ENCODE measurements around the gene KIDINS220.
A peak's percentile ranks its signal among the peaks of the same experiment; 100 is the strongest.

The KIDINS220 gene

DNA sequence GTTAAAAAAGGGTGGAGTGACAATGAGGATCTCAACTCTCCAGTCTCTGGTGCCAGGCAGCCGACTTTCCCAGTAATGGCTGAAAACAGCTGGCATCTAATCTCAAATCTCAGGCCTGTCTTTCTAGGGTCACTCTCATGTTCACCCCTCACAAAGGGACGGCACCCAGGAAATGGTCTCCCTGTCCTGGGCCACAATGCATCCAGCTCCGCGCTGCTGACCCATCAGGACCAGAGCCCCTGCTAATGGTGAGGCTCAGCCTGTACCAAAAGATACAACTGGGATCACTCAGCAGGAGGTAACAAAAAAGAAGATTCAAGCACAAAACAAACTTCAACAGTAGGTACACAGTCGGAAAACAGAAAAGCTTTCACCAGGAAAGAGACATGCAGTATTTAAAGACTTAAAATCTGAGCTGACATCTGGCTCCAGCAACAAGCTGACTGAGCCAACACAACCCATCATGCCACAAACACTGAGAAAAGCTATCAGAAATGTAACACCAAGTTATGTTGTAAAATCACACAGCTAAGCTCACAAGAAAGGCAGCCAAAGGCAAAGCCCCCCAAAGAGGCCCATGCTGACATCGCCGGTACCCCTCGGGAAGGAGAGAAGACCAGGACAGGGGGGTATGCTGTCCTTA, 13.6 kb upstream of the KIDINS220 start:
- DNase-seq, result no peak

DNA sequence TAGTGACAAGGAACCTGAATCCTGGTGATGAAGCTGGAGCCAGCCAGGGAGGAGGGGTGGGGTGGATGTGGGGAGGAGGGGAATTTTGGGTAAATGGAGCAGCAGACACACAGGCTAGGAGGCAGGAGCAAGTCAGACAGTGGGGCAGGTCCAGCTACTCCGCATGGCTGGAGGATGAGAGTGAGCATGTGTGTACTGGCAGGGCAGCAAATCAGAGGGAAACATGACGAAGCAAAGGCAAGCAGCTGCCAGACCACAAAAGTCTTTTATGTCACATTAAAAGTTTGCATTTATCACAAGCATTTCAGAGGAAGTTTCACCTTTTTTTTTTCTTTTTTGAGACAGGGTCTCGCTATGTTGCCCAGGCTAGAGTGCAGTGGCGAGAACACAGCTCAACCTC, 11.9 kb upstream of the KIDINS220 start:
- peak; percentile 76 for DNase-seq

DNA sequence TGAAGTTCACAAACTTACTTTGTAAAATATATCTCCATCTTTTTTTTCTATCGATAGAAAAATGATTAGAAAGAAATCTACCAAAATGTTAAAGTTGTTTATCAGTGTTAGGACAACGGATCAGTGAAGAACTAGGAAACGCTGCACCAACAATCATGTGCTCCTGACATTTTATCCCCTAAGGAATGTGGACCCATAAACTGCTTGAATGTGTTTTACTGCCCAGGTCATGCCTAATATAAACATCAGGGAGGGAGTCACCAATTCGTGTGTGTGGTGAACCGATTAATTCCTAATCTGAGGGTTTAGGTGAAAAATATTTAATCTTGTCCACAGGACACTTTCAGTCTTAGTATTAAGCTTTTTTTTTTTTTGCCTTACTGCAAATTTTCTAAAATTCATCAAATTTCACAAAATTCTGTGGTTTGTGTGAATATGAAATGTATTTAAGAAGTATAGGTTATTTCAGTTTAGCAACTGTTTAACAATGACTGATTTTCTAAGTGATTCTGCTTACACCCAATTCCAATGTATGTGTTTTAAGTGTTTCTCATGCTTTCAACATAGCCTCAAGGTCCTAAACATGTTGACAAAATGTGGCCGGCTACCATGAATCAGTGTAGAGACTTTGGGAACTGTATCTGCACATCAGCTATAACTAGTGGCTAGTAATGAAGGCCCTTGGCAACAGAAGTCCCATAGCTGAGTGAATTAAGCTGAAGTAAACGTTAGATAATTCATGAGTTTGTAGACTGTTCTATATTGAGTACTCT, 11.1 kb upstream of the KIDINS220 start:
- DNase-seq, result no peak

DNA sequence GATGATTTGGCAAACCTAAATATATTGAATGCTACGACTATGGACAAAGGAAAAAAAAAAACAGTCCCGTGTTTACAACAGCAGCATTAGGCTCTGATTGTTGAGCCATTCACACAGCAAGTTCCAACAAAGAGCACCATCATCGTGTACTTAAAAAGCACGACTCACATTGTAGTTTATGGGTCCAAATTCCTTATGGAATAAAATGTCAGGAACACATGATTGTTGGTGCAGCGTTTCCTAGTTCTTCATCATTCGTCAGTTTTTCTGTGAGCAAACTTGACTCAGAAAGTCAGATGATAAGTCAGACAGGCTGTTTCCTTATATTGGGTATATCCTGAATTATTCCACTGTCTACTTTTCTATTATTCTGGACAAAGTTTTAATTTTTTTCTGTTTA, 10.0 kb upstream of the KIDINS220 start:
- peak; percentile 40 for DNase-seq

DNA sequence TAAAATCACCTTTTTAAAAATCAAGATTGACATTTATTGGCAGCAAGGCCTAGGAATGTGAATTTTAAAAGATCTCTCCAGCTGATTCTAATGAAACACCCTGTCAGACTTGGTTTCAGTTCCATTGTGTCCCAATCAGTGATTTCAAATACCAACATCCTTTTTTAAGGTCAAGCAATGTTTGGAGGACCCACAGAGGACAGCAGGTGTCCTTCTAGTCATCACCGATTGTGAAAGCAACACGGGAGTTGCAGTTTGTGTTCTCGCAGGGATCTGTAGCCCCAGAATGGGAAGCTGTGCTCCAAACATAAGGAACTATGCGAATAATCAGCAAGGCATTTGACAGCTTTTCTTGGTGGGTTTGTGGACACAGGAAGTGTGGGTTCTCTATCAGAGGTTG, 4.5 kb upstream of the KIDINS220 start:
- DNase-seq, result no peak

DNA sequence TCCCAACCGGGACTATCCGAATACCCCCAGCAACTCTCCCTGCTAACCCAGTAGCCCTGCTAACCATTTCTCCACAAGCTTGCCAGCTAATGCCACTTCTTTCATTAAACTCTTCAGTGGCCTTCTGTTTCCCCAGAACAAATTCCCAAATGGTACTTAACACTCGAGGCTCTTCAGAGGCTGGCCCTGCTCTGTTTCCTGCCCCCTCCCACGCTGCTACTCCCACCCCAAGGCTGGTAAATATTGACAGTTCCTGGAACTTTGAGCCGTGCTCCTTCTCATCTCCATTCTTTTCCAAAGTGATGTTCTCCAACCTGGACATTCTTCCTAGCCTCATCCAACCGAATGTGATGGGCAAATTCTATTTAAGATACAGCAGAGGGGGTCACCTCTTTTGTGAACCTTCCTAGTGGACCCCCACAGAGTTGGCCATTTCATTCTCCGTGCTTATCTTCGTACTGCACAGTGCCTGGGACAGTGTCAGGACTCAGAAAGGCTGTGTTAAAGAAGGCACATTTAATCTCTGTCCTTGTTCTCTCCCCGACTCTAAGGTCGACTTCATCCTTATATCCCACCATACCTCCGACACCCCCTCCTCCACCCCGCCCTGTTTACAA, 3.2 kb upstream of the KIDINS220 start:
- DNase-seq, result no peak

DNA sequence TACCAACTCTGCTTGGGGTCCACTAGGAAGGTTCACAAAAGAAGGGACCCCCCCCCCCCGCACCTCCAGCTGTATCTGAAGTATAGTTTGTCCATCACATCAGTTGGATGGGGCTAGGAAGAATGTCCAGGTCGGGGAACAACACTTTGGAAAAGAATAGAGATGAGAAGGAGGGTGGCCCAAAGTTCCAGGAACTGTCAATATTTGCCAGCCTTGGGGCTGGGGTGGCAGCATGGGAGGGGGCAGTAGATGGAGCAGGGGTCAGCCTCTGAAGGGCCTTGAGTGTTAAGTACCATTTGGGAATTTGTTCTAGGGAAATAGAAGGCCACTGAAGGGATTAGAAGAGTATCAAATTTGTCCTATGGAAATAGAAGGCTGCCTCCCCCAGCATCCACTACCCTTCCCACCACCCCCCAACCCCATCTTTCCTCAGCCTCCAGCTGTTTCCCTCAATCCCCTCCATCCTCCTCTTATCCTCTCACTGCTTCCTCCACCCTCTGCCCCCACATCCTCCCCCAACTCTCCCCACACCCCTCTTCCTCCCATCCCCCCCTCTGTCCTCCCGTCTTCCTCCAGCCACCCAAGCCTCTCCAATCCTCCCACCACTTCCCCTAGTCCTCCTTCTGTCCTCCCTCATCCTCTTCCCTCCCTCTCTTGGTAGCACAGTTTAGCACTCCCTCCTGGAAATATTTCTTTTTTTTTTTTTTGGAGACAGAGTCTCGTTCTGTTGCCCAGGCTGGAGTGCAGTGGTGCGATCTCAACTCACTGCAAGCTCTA, 2.0 kb upstream of the KIDINS220 start:
- no peak for DNase-seq

DNA sequence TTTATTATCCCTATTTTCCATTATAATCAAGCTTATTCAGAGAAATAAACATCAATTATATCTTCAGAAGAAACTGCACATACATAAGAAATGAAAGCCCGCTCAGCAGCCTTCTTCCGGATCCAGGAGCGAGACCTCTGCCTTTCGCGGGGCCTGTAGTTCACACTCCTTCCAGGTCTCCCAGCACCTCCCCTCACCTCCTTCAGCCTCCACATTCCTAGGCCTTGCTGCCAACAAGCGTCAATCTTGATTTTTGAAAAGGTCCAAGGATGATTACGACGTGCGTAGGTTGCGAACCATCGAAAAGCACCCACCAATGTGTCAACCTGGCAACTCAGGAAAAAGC, 355 bp upstream of the KIDINS220 start:
- DNase-seq, result no peak

DNA sequence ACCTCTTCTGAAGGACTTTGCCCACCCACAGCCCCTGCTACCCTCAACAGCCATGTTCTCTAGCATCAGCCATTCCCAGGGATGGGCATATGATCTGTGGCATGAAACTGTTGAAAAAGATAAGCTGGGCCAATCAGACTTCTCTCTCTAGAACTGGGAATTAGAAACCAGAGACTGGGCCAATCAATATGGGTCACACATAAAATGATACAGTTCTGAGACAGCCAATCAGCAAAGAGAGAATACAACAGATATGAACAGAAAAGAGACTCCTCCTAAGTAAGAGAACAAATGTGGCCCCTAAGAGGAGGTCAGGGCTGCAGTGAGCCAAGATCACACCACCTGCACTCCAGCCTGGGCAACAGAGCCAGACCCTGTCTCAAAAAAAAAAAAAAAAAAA, 2.1 kb downstream of the KIDINS220 start:
- DNase-seq, result no peak

DNA sequence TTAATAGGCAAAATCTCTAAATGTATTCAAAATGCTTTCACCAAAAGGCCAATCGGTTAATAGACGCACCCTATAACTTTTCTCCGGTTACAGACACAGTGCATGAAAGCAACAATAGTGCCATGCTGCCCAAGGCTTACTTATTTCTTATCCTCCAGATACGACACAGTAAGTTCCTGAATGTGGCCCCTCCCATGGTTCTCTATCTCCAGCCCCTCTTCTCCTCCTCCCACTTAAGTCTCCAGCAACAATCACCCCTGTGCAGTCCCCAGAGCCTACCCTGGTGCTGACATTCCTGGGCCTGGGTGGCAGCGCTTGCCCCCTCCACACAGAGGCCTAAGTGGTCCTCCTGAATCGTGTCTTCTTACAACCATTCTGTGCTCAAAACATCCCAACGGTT, 3.6 kb downstream of the KIDINS220 start:
- DNase-seq, result no peak

DNA sequence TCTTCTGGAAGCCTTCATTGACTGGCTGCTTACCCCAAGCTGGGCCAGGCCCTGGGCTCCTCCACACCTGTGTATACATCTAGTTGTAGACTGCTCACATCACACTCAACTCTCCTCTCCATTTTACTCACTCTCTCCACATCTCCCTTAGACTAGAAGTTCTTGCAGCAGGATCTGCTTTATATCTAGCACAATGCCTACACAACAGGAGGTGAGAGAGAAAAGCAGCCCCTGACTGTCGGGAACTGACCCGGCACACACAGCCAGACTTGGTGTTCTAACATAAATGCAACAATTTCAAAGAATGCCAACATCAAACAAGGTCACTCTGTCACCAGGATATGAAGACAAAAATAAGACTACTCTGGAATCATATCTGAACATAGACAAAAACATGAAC, 5.9 kb downstream of the KIDINS220 start:
- no peak for DNase-seq

DNA sequence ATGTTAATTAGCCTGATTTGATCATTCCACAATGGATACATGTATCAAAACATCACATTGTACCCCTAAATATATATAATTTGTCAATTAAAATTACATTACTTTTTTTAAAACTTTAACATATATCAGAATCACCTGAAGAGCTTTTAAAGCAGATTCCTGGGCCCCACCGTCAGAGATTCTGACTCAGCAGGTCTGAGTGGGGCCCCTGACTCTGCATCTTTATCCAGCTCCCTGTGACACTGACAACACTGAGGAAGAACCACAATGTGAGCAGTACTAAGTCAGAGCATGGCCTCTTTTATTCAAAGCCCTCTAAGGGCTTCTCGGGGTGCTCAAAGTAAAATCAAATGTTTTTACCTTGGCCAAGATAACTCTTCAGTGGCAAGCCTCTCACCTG, 9.7 kb downstream of the KIDINS220 start:
- no peak for DNase-seq

DNA sequence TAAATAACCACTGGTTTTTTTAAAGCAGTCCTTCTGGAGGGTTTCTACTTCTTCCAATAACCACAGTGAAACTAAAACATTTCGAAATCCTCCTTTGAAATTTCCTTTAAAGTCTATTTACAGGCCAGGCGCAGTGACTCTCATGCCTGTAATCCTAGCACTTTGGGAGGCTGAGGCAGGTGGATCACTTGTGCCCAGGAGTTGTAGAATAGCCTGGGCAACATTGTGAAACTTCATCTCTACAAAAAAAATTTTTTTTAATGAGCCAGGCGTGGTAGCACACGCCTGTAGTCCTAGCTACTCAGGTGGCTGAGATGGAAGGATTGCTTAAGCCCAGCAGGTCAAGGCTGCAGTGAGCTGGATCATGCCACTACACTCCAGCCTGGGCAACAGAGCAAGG, 15.2 kb downstream of the KIDINS220 start:
- DNase-seq, result no peak

DNA sequence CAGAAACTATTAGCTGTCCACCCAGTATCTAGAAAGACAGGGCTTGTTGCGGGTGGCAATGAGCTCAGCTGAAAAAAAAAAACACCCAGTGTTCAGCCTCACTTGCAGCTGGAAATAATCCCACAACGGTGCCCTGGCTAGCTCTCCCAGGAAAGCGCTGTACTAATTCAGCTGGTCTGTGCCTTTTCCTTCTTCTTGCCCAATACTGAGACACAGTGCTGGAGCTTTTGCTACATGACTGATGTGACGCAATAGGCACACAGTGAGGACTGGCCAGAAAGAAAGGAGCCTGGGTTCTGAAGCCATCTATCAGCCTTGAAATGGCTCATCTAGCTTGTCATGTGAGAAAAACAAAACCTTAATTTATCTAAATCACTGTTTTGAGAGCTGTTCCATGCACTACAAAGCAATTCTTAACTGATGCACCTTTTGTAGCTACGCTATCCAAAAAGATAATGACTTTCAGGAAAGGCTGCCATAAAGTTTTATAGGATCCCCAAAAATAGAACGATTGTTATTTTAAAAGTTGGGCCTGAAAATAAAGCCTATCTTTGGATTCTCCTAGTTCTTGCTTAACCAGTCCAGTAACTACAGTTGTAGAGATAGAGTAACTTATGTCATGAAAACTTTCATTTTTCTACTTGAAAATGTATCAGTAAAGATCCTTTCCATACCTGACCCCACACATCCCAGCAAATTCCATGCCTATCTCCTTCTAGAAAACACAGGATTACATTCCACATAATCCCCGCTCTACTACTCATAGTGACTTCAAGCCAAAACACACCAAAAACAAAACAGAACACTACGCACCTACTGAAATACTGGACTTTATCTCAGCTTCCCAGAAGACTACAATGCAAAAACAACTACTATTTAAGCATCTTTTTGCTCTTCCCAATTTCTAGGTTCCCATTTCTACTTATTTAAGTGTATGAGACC, 15.9 kb downstream of the KIDINS220 start:
- peak; percentile 44 for DNase-seq

DNA sequence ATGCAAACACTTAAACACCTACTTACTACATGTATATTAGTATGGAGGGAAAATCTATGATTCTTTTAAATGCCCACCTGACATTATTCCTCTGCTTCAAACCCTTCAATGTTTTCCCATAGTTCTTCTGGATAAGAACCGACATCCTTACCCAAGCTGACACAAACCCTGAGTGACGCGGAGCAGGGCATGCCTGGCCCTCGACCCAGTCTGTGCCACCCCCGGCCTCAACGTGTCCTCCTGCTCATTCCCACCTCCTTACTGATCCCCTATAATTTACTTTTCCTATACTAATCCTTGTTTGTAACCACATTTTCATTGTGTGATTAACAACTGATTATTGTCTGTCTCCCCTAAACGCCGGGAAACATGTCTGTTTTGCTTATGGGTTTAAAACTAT, 17.5 kb downstream of the KIDINS220 start:
- DNase-seq, result no peak

DNA sequence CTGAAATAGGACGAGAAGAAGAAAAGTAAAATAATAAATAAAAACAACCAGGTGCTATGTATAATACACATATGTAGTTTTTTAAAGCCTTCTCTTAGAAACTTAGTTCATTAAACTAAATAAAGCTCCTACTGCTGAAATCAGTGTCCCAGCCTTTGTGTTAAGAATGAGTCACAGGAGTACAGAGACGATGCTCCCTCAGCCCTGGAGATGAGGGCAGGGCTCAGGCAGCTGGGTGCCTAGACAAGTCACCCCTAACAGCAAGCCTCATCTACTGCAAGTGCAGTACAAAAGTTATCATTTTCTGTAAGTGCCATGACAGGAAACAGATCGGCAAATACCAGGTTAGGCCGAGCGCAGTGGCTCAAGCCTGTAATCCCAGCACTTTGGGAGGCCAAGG, 18.2 kb downstream of the KIDINS220 start:
- DNase-seq, result peak; percentile 21

DNA sequence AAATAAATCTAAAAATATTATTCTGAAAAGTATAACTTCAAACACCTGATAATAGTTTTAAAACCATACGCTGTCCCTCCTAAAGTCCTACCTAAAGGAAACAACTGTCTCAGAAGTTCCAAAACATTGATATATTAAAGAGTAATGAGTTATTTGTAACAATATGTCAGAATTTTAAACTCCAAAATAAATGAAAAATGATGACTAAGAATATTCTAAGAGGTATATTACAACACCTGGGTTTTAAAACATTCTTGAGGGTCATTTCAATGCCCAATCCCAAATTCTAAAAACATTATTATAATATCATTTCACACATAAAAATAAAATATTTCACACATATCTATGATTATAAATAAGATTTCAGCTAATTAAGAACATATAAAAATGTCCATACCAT, 20.2 kb downstream of the KIDINS220 start:
- DNase-seq, result no peak

DNA sequence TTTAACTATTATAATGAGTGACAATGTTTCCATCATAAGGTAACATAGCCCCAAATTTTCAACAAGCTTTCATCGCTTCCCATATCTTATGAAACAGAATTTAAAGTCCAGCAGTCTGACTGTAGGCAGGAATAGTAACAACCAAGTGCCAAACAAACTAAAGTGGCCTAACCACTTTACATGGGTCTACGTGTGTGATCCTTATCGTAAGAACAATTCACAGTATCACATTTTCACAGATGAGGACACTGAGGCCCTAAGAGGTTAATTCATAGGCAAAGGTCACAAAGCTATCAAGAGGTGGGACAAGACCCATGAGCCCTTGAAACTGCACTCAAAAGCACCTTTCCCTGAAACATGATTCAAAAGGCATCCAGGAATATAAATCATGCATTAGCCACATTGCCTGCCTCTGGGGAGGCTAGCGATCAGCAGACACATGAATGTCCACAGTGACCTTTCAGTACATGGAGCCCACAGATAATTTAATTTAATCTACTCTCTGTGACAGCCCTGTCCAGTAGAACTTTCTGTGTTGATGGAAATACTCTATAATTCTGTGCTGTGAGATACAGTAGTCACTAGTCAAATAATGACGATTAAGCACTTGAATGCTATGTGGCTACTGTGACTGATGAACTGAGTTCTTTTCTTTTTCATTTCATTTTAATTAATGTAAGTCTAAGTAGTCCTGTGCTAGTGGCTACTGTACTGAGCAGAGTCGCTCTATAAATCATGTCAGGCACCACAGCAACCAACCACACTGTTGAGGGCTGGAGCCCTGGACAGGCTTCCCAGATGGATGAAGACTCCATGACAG, 30.3 kb downstream of the KIDINS220 start:
- no peak for DNase-seq

DNA sequence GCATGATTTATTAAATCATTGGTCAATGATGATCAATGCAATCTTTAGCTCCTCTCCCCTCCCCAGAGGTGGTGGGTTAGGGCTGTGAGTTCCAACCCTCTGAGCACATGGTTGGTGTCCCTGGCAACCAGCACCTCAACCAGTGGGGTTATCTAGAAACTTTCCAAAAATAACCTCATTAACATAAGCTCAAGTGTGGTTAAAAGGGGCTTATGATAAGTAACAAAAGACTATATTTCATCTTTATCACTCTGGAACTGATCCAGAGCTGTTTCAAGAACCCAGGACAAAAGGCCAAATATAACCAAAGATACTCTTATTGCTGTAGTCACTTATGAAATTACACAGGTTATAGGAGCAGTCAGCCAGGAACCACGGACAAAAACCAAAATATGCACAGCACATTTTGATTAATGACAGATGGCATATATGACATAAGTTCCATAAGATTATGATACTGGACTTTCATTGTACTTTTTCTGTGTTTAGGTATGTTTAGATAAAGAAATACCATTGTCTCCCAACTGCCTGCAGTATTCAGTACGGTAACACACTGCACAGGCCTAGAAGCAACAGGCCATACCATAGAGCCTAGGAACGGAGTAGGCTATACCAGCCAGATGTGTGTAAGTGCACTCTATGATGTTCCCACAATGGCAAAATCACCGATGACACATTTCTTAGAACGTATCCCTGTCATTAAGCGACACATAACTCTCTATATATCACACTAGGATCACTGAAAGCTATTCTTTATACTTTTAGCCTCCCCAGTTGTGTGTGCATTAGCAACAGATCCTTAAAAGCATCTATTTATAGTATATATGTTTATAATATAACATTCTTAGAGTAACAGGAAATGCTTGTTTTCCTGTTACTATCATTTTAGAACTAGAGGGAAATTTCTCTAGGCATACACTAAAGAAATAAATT, 31.9 kb downstream of the KIDINS220 start:
- peak; percentile 17 for DNase-seq

DNA sequence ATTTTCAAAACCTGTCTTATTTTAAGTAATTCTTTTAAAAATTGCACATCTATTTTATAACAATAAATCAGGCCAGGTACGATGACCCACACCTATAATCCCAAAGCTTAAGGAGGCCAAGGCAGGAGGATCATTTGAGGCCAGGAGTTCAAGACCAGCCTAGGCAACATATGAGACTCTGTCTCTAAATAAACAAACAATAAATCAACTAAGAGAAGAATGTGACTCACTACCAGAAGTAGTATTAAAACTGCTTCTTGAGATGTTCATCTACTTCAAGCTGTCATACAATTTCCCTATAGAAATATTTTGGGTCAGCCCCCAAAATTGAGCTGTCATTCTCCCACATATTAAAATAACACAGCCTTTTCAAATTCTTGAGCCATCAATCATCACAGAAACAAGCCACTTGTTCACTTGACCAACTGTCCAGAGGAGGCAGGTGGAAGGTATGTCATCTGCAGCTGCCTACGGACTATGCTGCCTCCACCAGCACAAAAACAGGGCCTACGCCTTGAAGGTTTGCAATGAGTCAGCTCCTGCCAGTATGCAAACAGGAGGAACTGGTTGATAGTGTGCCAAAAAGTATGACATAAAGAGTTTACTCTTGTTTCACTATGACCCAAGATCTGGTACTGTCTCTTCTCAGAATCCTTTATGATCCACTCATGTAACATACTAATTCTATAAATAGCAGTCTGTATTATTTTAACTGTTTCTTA, 33.6 kb downstream of the KIDINS220 start:
- peak; percentile 61 for DNase-seq
